ENCODE results near the gene MRPL14. TPM values are rescaled to one million over a fixed set of nuclear protein-coding genes. Genes with fewer than 3 reads are reported as not detected.
A peak's percentile ranks its signal among the peaks of the same experiment; 100 is the strongest.

Gene MRPL14
- total and polyA plus RNA-seq, 2 of the 8 experiments (the other 6 are each of a cell fraction or from before 2014, with no cell fraction given): 82.0 to 97.1 TPM

DNA sequence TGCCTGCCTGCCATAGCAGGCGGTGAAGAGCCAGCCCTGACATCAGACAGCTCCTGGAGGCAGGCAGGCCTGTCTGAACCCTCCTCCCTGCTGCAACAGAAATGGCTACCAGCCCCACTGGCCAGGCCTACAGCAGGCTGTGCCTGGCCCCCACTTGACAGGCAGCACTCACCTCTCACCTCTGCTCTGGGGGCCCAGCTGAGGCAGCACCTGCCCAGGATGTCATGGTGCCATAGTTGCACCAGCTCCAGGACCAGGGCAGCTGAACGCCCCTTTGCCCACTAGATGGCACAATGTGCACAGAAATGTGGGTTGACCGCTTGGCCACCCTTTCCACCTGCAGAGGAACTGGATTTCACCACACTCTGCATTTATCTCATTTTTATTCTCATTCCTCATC is 30.6 kb downstream of the MRPL14 start:
- ChIA-PET POLR2A (ENCODE audit: partially characterized antibody) (interaction anchor here (1.0 to 2.7 kb wide), 5 partner anchors 12 to 160 kb away, joined by 3 to 18 read pairs (median 6); partner anchors contain the start of genes HSP90AB1 and SLC35B2), CTCF (ENCODE audit: partially characterized antibody) (interaction anchor here (0.6 to 10.8 kb wide), 26 partner anchors 11 to 287 kb away, joined by 3 to 255 read pairs (median 4); no protein-coding TSS in a partner anchor)
- Histone ChIP-seq H3K79me1 (ENCODE audit: low read depth, low read length) (no peaks in the 10 kb centered on the region; the same call in none of the 2 replicates), H3K36me3 (ENCODE audit: control insufficient read depth in 2 of 4, insufficient read depth in 4 of 4, low read length in 3 of 4) (peaks cover 0 to 15% (median 0%) of the 10 kb centered on the region in 4 experiments; a peak in 3 of 8 replicates), H2BK5ac (ENCODE audit: low read depth, low read length) (no peak overlapping the region), H3K56ac (replicated peaks; ENCODE audit: insufficient read length, low read depth, low read length) (no peak overlapping the region), H2BK12ac (ENCODE audit: low read depth, low read length) (no peak overlapping the region), H2BK15ac (ENCODE audit: low read length) (no peak overlapping the region), H4K20me1 (replicated peaks in 1 of 2; ENCODE audit: control insufficient read depth in 1 of 2, insufficient read depth in 2 of 2, low read length in 2 of 2) (peaks cover 5 to 25% of the 10 kb centered on the region in 2 experiments), H2BK120ac (replicated peaks; ENCODE audit: low read depth, low read length) (no peak overlapping the region), H3K79me2 (ENCODE audit: control insufficient read depth in 1 of 2, insufficient read depth in 2 of 2, low read length in 2 of 2) (no peaks in the 10 kb centered on the region), H3K4ac (replicated peaks; ENCODE audit: insufficient read length, low read depth, low read length) (no peak overlapping the region), H4K8ac (ENCODE audit: extremely low read depth, insufficient read depth, low read length) (no peak overlapping the region), H3K23me2 (ENCODE audit: low read depth, low read length) (no peaks in the 10 kb centered on the region), H4K91ac (replicated peaks; ENCODE audit: insufficient read length, low read length) (no peak overlapping the region), H3K23ac (ENCODE audit: insufficient read length) (no peak overlapping the region), H3K4me2 (ENCODE audit: insufficient read depth in 1 of 2, low read depth in 2 of 2, low read length in 2 of 2) (no peak overlapping the region), H2AK5ac (ENCODE audit: low read depth, low read length) (no peak overlapping the region), H3K4me1 (replicated peaks in 1 of 4; ENCODE audit: control insufficient read depth in 3 of 4, insufficient read depth in 4 of 4, low read length in 3 of 4) (no peaks in the 10 kb centered on the region), H3K9me3 (ENCODE audit: insufficient read depth in 2 of 2, low read depth in 1 of 2, low read length in 1 of 2) (no peaks in the 10 kb centered on the region), H2BK20ac (ENCODE audit: low read length) (no peak overlapping the region), H3K27me3 (replicated peaks in 1 of 4; ENCODE audit: control insufficient read depth in 3 of 4, extremely low read depth in 1 of 4, insufficient read depth in 3 of 4, low read length in 3 of 4) (no peaks in the 10 kb centered on the region), H3K9ac (replicated peaks in 1 of 4; ENCODE audit: extremely low read depth in 1 of 4, low read depth in 3 of 4, low read length in 3 of 4) (no peak overlapping the region), H3K14ac (ENCODE audit: insufficient read length) (no peak overlapping the region), H4K5ac (ENCODE audit: insufficient read length, low read depth, low read length) (no peak overlapping the region), H3K18ac (ENCODE audit: extremely low read depth, low read length) (no peak overlapping the region), H2AFZ (ENCODE audit: low read length) (no peak overlapping the region), H3K4me3 (ENCODE audit: extremely low read depth in 1 of 4, insufficient read depth in 2 of 4, low read depth in 3 of 4, low read length in 4 of 4) (no peak overlapping the region), H3K27ac (ENCODE audit: low read depth, low read length) (no peak overlapping the region)
- TF ChIP-seq, protein P1, sequence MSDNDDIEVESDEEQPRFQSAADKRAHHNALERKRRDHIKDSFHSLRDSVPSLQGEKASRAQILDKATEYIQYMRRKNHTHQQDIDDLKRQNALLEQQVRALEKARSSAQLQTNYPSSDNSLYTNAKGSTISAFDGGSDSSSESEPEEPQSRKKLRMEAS (IDR thresholded peaks at IDR 0.05): 0 out of 2 replicates have a peak, but pooled peaks have one; percentile 18
- TF ChIP-seq, protein P2, sequence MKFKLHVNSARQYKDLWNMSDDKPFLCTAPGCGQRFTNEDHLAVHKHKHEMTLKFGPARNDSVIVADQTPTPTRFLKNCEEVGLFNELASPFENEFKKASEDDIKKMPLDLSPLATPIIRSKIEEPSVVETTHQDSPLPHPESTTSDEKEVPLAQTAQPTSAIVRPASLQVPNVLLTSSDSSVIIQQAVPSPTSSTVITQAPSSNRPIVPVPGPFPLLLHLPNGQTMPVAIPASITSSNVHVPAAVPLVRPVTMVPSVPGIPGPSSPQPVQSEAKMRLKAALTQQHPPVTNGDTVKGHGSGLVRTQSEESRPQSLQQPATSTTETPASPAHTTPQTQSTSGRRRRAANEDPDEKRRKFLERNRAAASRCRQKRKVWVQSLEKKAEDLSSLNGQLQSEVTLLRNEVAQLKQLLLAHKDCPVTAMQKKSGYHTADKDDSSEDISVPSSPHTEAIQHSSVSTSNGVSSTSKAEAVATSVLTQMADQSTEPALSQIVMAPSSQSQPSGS (IDR thresholded peaks at IDR 0.05; ENCODE audit: low read length): no peak
- TF ChIP-seq RAD21 (IDR thresholded peaks at IDR 0.05 in 1 of 2, conservative IDR thresholded peaks at IDR 0.05 in 1 of 2; ENCODE audit: low read depth in 2 of 2, low read length in 2 of 2): peak; percentile 89 to 90
- TF ChIP-seq, protein P3, sequence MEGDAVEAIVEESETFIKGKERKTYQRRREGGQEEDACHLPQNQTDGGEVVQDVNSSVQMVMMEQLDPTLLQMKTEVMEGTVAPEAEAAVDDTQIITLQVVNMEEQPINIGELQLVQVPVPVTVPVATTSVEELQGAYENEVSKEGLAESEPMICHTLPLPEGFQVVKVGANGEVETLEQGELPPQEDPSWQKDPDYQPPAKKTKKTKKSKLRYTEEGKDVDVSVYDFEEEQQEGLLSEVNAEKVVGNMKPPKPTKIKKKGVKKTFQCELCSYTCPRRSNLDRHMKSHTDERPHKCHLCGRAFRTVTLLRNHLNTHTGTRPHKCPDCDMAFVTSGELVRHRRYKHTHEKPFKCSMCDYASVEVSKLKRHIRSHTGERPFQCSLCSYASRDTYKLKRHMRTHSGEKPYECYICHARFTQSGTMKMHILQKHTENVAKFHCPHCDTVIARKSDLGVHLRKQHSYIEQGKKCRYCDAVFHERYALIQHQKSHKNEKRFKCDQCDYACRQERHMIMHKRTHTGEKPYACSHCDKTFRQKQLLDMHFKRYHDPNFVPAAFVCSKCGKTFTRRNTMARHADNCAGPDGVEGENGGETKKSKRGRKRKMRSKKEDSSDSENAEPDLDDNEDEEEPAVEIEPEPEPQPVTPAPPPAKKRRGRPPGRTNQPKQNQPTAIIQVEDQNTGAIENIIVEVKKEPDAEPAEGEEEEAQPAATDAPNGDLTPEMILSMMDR (IDR thresholded peaks at IDR 0.05; ENCODE audit: control extremely low read depth in 1 of 3, insufficient read depth in 1 of 3, low read depth in 1 of 3, low read length in 3 of 3): peak; percentile 87 to 97 (median 87)
- 0 out of 4 replicates have a peak, but pooled peaks of 1 of the 2 experiments have one; percentile 36 for TF ChIP-seq SIN3A (conservative IDR thresholded peaks at IDR 0.05 in 1 of 2, IDR thresholded peaks at IDR 0.05 in 1 of 2; ENCODE audit: low read depth in 1 of 2, low read length in 2 of 2)
- TF ChIP-seq PHF8 (conservative IDR thresholded peaks at IDR 0.05; ENCODE audit: low read depth, low read length): no peak
- FAIRE-seq: no peak
- WGBS, 2 experiments (ENCODE audit: extremely low coverage in 1 of 2, insufficient coverage in 1 of 2, insufficient read length in 1 of 2, insufficient replicate concordance in 2 of 2, low coverage in 1 of 2, low lambda C conversion rate in 2 of 2, missing lambda C conversion rate in 1 of 2): 63% methylated on average over 3 of the region's 3 CpGs; no CpG with 5 or more reads in 1 of the 2 experiments
- DNase-seq (ENCODE audit: low read depth in 1 of 2, low spot score in 2 of 2): peak in 1 of 2 experiments; percentile 75
